ENCODE data around the gene SPP2. TPM values are rescaled to one million over a fixed set of nuclear protein-coding genes. Genes with fewer than 3 reads are reported as not detected.

The SPP2 gene
- total and polyA plus RNA-seq, 12 donors, result 0.33 TPM; not detected in 11

DNA sequence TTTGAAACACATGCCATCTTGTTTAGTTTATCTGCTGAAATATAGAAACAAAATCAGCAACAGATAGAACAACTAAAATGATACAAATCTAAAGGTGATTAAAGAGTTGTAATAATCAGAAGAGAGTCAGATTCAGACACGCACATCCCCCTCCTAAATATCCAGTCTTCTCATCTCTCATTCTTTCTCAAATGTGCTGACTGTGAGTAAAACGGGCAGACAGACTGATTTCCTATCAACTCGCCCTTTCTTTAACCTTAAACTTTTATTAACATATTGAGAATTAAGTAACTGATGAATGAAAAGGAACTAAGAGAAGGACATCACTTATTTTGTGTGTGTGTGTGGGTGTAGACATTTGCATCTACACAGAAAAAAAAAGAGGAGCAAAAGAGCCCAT is 34.6 kb upstream of the SPP2 start:
- Histone ChIP-seq H3K4me1 (replicated peaks in 1 of 2) (no peaks in the 10 kb centered on the region), H3K36me3 (replicated peaks in 1 of 2) (no peaks in the 10 kb centered on the region), H3K9me3 (replicated peaks in 1 of 3) (no peaks in the 10 kb centered on the region), H3K27ac (no peak overlapping the region), H3K27me3 (peaks cover 13% of the 10 kb centered on the region), H3K4me3 (no peak overlapping the region)
- TF ChIP-seq, protein P1, sequence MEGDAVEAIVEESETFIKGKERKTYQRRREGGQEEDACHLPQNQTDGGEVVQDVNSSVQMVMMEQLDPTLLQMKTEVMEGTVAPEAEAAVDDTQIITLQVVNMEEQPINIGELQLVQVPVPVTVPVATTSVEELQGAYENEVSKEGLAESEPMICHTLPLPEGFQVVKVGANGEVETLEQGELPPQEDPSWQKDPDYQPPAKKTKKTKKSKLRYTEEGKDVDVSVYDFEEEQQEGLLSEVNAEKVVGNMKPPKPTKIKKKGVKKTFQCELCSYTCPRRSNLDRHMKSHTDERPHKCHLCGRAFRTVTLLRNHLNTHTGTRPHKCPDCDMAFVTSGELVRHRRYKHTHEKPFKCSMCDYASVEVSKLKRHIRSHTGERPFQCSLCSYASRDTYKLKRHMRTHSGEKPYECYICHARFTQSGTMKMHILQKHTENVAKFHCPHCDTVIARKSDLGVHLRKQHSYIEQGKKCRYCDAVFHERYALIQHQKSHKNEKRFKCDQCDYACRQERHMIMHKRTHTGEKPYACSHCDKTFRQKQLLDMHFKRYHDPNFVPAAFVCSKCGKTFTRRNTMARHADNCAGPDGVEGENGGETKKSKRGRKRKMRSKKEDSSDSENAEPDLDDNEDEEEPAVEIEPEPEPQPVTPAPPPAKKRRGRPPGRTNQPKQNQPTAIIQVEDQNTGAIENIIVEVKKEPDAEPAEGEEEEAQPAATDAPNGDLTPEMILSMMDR (IDR thresholded peaks at IDR 0.05), result no peak
- TF ChIP-seq POLR2A (IDR thresholded peaks at IDR 0.05), result no peak
- intact Hi-C loops (cut with DNase I), result no loop called here
- 54 to 57% (median 55%) methylated on average over 3 of the region's 3 CpGs for whole genome bisulfite sequencing, 4 donors
- no peak for DNase-seq

DNA sequence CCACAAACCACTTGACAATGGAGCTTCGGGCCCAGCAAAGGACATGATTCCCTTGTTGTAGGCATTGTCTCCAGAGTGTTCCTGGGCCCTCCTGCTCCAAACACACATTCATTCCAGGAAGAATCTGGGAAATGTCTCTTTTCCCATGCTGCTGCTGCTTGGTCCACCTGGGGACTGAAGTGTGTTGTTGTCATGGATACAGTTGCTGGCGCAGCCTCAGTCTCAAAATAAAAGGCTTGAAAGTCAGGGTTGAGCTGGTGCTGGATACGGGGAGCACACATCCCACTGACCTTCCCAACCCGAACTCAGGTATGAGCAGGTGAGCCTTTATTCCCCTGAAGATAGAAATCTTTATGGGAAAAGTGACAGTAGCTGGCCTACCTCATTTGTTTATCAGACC is 30.6 kb upstream of the SPP2 start:
- no peak for TF ChIP-seq POLR2A (IDR thresholded peaks at IDR 0.05)
- TF ChIP-seq, protein P1 (IDR thresholded peaks at IDR 0.05), result no peak
- WGBS, 4 donors, result 68 to 84% (median 83%) methylated on average over 3 to 4 of the region's 4 CpGs
- Histone ChIP-seq H3K4me3 (no peak overlapping the region), H3K27ac (no peak overlapping the region), H3K4me1 (replicated peaks in 1 of 2) (no peaks in the 10 kb centered on the region), H3K36me3 (replicated peaks in 1 of 2) (no peaks in the 10 kb centered on the region), H3K9me3 (replicated peaks in 1 of 3) (no peaks in the 10 kb centered on the region), H3K27me3 (peaks cover 13% of the 10 kb centered on the region)
- intact Hi-C loops (cut with DNase I), result no loop called here
- DNase-seq, result no peak

DNA sequence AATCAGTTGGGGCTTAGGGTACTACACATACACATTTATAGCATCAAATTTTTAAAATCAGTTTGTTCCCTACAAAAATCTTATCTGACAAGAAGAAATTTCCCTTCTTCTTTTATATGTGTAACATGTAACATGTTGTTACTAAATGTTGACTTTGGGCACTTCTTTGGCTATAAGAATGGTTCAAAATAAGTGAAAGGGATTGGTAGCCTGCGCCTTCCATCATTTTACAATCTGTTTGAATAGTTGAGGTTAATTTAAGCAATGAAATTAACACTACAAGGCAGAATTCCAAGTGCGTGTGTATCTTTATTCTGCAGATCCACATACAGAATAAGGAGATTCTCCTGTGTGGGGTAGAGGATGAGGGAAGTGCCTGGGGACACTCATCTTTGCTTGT is 30.2 kb upstream of the SPP2 start:
- H3K27me3 ChIP-seq, result peaks cover 13% of the 10 kb centered on the region
- no peak overlapping the region for H3K27ac ChIP-seq
- intact Hi-C loops (cut with DNase I), result no loop called here
- no peak for DNase-seq
- no peak overlapping the region for H3K4me3 ChIP-seq
- H3K4me1 ChIP-seq (replicated peaks in 1 of 2), result no peaks in the 10 kb centered on the region
- H3K36me3 ChIP-seq (replicated peaks in 1 of 2), result no peaks in the 10 kb centered on the region
- H3K9me3 ChIP-seq (replicated peaks in 1 of 3), result no peaks in the 10 kb centered on the region
- TF ChIP-seq POLR2A (IDR thresholded peaks at IDR 0.05), result no peak
- TF ChIP-seq, protein P1 (IDR thresholded peaks at IDR 0.05), result no peak
- 77 to 93% (median 89%) methylated on average over 2 of the region's 2 CpGs for WGBS, 4 donors

DNA sequence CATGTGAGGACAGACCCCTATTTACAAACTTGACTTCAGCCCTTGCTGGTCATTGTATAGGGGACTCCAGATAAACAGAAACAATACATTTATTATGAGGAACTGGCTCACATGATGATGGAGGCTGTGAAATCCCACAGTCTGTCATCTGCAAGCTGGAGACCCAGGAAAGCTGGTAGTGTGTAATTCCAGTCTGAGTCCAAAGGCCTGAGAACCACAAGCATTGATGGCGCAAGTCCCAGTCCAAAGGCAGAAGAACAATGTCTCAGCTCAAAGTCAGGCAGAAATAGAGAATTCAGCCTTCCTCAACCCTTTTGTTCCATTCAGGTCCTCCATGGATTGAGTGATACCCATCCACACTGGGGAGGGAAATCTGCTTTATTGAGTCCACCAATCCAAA is 28.1 kb upstream of the SPP2 start:
- WGBS, 4 donors, result 84 to 100% (median 97%) methylated on average over 1 of the region's 1 CpG
- no peaks in the 10 kb centered on the region for H3K9me3 ChIP-seq (replicated peaks in 1 of 3)
- no peak for DNase-seq
- no peaks in the 10 kb centered on the region for H3K4me1 ChIP-seq (replicated peaks in 1 of 2)
- H3K27ac ChIP-seq, result no peak overlapping the region
- no peak overlapping the region for H3K4me3 ChIP-seq
- TF ChIP-seq, protein P1 (IDR thresholded peaks at IDR 0.05), result no peak
- TF ChIP-seq POLR2A (IDR thresholded peaks at IDR 0.05), result no peak
- intact Hi-C loops (cut with DNase I), result no loop called here
- H3K27me3 ChIP-seq, result no peaks in the 10 kb centered on the region
- no peaks in the 10 kb centered on the region for H3K36me3 ChIP-seq (replicated peaks in 1 of 2)
